Skeletal muscle tissue (tissue), 4 donors: ENCODE data around the gene ZNF98. TPM values are rescaled to one million over a fixed set of nuclear protein-coding genes. Genes with fewer than 3 reads are reported as not detected.

Experiments
- H3K27ac ChIP-seq: one replicate; pipeline ENCODE4 v1.7.0; 2013; ENCODE audit warnings: mild to moderate bottlenecking, low read depth, low read length, inconsistent platforms
- H3K27me3 ChIP-seq, 3 donors: one replicate each; pipeline ENCODE4 v1.7.0; 2013; ENCODE audit warnings: low read length in 3 of 3; ENCODE audit not compliant: control insufficient read depth in 3 of 3, insufficient read depth in 3 of 3
- H3K36me3 ChIP-seq, 3 donors: one replicate each; pipeline ENCODE4 v1.7.0; 2013; ENCODE audit warnings: low read length in 3 of 3; ENCODE audit not compliant: control insufficient read depth in 3 of 3, insufficient read depth in 3 of 3
- H3K4me1 ChIP-seq, 3 donors: one replicate each; pipeline ENCODE4 v1.7.0; 2013; ENCODE audit warnings: low read length in 3 of 3, mild to moderate bottlenecking in 3 of 3; ENCODE audit not compliant: control insufficient read depth in 3 of 3, insufficient read depth in 3 of 3
- H3K4me3 ChIP-seq, 3 donors: one replicate each; pipeline ENCODE4 v1.7.0; 2013; ENCODE audit warnings: low read length in 3 of 3
- H3K9ac ChIP-seq, 3 donors: one replicate each; pipeline ENCODE4 v1.7.0; 2013; ENCODE audit warnings: low read length in 3 of 3, mild to moderate bottlenecking in 3 of 3, moderate library complexity in 2 of 3, low read depth in 1 of 3
- H3K9me3 ChIP-seq, 3 donors: one replicate each; pipeline ENCODE4 v1.7.0; 2013; ENCODE audit warnings: low read length in 3 of 3; ENCODE audit not compliant: control insufficient read depth in 3 of 3
- total RNA-seq: library from RNA; depleted of rRNA; stranded (reverse); fragments of >200 nt; gene quantifications from one replicate; pipeline ENCODE4 v1.2.3, GENCODE V29; 2014
- donor health status: Osteomylitis.

ZNF98 gene
- 1.0 TPM for total RNA-seq

- Histone ChIP-seq H3K9me3 (no peaks in the 10 kb centered on the region), H3K9ac (no peak within 1 kb of the TSS), H3K27me3 (peaks cover 0 to 4% (median 0%) of the 10 kb centered on the region in 3 donors), H3K4me3 (no peak within 1 kb of the TSS), H3K36me3 (no peaks in the 10 kb centered on the region), H3K27ac (no peak within 1 kb of the TSS), H3K4me1 (no peaks in the 10 kb centered on the region)
Observed at GRCh38 chr19:22422211-22422610, at the start of gene ZNF98. Gene ZNF98, minus strand, starts transcription at chr19:22422346. Its CDS starts 122 bp downstream, at chr19:22422224.

GRCh38 chr19:22446605-22447004 lies 24.5 kb upstream of the ZNF98 start:
- Histone ChIP-seq H3K9ac (no peak overlapping the region), H3K27ac (no peak overlapping the region), H3K4me1 (no peaks in the 10 kb centered on the region), H3K27me3 (no peaks in the 10 kb centered on the region), H3K9me3 (peaks cover 0 to 3% (median 2%) of the 10 kb centered on the region in 3 donors), H3K4me3 (no peak overlapping the region), H3K36me3 (no peaks in the 10 kb centered on the region)

- Histone ChIP-seq H3K4me1 (no peaks in the 10 kb centered on the region), H3K36me3 (no peaks in the 10 kb centered on the region), H3K27me3 (no peaks in the 10 kb centered on the region), H3K9ac (no peak overlapping the region), H3K4me3 (no peak overlapping the region), H3K27ac (no peak overlapping the region), H3K9me3 (peaks cover 0 to 6% (median 0%) of the 10 kb centered on the region in 3 donors)
Observed at GRCh38 chr19:22438011-22438410, 15.9 kb upstream of the ZNF98 start.

- H3K27ac ChIP-seq = no peak overlapping the region
Observed at GRCh38 chr19:22427960-22428913, 6.1 kb upstream of the ZNF98 start.

GRCh38 chr19:22427547-22427946 lies 5.4 kb upstream of the ZNF98 start:
- no peaks in the 10 kb centered on the region for H3K9me3 ChIP-seq
- H3K4me1 ChIP-seq = no peaks in the 10 kb centered on the region
- H3K9ac ChIP-seq = no peak overlapping the region
- H3K4me3 ChIP-seq = no peak overlapping the region
- H3K36me3 ChIP-seq = no peaks in the 10 kb centered on the region
- H3K27me3 ChIP-seq = peaks cover 0 to 10% (median 0%) of the 10 kb centered on the region in 3 donors
- no peak overlapping the region for H3K27ac ChIP-seq

More at GRCh38 chr19:22427960-22428913, 6.1 kb upstream of the ZNF98 start:
- Histone ChIP-seq H3K9me3 (no peaks in the 10 kb centered on the region), H3K4me3 (no peak overlapping the region), H3K9ac (no peak overlapping the region), H3K4me1 (no peaks in the 10 kb centered on the region), H3K36me3 (no peaks in the 10 kb centered on the region), H3K27me3 (peaks cover 0 to 10% (median 0%) of the 10 kb centered on the region in 3 donors)

- no peaks in the 10 kb centered on the region for H3K36me3 ChIP-seq
- H3K9ac ChIP-seq = no peak overlapping the region
- H3K9me3 ChIP-seq = no peaks in the 10 kb centered on the region
- no peak overlapping the region for H3K4me3 ChIP-seq
- H3K4me1 ChIP-seq = no peaks in the 10 kb centered on the region
- no peak overlapping the region for H3K27ac ChIP-seq
- peaks cover 0 to 10% (median 0%) of the 10 kb centered on the region in 3 donors for H3K27me3 ChIP-seq
Observed at GRCh38 chr19:22426901-22427300, 4.8 kb upstream of the ZNF98 start.

GRCh38 chr19:22421797-22422196 lies 349 bp downstream of the ZNF98 start:
- no peak overlapping the region for H3K4me3 ChIP-seq
- H3K27ac ChIP-seq = no peak overlapping the region
- no peak overlapping the region for H3K9ac ChIP-seq

GRCh38 chr19:22354665-22355064 lies 67.5 kb downstream of the ZNF98 start:
- Histone ChIP-seq H3K9me3 (peaks cover 0 to 3% (median 0%) of the 10 kb centered on the region in 3 donors), H3K4me3 (no peak overlapping the region), H3K36me3 (no peaks in the 10 kb centered on the region), H3K27ac (no peak overlapping the region), H3K27me3 (no peaks in the 10 kb centered on the region), H3K9ac (no peak overlapping the region), H3K4me1 (no peaks in the 10 kb centered on the region)

More at GRCh38 chr19:22421797-22422196, 349 bp downstream of the ZNF98 start:
- Histone ChIP-seq H3K4me1 (no peaks in the 10 kb centered on the region), H3K27me3 (peaks cover 0 to 4% (median 0%) of the 10 kb centered on the region in 3 donors), H3K9me3 (no peaks in the 10 kb centered on the region), H3K36me3 (no peaks in the 10 kb centered on the region)
